ENCODE results near the gene HSF5. TPM values are rescaled to one million over a fixed set of nuclear protein-coding genes. Genes with fewer than 3 reads are reported as not detected.

The HSF5 gene
- polyA plus RNA-seq, 3 donors = 0.07 TPM; not detected in 2

DNA sequence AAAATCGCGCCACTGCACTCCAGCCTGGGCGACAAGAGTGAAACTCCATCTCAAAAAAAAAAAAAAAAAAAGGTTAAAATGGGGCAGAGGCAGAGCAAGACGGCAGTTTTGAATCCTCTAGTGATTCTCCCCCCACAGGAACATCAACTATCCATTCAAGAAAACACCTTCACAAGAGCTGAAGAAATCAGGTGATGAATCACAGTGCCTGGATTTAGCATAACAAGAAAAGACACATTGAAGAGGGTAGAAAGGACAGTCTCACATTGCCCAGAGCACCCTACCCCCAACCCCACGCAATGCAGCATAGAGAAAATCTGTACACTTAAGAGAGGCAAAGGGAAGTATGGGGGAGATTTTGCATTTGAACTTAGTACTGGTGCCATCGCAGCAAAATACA is 42.1 kb downstream of the HSF5 start:
- Mint-ChIP-seq H3K9me3 (peaks cover 0 to 5% (median 2%) of the 10 kb centered on the region in 7 donors), H3K36me3 (no peaks in the 10 kb centered on the region), H3K4me1 (peaks cover 3% of the 10 kb centered on the region), H3K27me3 (ENCODE audit: low read depth in 3 of 3) (peaks cover 8 to 46% (median 13%) of the 10 kb centered on the region in 3 donors), H3K4me3 (no peak overlapping the region), H3K27ac (no peak overlapping the region)
- H2AFZ ChIP-seq (ENCODE audit: insufficient read depth, low read depth, low read length, poor library complexity, severe bottlenecking) = no peak overlapping the region
- intact Hi-C loops (cut with micrococcal nuclease) = loop anchor here (2.0 to 10.0 kb wide), 4 partner anchors 129 to 247 kb away; no protein-coding TSS in a partner anchor
- H4K20me1 ChIP-seq (ENCODE audit: insufficient read depth, low read length) = no peaks in the 10 kb centered on the region
- WGBS (ENCODE audit: insufficient coverage) = 100% methylated on average over 1 of the region's 6 CpGs
- TF ChIP-seq, protein P1, sequence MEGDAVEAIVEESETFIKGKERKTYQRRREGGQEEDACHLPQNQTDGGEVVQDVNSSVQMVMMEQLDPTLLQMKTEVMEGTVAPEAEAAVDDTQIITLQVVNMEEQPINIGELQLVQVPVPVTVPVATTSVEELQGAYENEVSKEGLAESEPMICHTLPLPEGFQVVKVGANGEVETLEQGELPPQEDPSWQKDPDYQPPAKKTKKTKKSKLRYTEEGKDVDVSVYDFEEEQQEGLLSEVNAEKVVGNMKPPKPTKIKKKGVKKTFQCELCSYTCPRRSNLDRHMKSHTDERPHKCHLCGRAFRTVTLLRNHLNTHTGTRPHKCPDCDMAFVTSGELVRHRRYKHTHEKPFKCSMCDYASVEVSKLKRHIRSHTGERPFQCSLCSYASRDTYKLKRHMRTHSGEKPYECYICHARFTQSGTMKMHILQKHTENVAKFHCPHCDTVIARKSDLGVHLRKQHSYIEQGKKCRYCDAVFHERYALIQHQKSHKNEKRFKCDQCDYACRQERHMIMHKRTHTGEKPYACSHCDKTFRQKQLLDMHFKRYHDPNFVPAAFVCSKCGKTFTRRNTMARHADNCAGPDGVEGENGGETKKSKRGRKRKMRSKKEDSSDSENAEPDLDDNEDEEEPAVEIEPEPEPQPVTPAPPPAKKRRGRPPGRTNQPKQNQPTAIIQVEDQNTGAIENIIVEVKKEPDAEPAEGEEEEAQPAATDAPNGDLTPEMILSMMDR (IDR thresholded peaks at IDR 0.05) = no peak
- no peak overlapping the region for H3K27ac ChIP-seq (ENCODE audit: low read depth in 1 of 2, low read length in 2 of 2)
- H3K4me2 ChIP-seq (replicated peaks; ENCODE audit: extremely low read depth, low read length, poor library complexity, severe bottlenecking) = no peak overlapping the region
- no peaks in the 10 kb centered on the region for H3K9me3 ChIP-seq (replicated peaks in 1 of 2; ENCODE audit: control insufficient read depth in 1 of 2, insufficient read depth in 1 of 2, low read length in 2 of 2)
- no peak overlapping the region for H3K4me3 ChIP-seq (replicated peaks in 1 of 3; ENCODE audit: low read depth in 2 of 3, low read length in 3 of 3)
- no peaks in the 10 kb centered on the region for H3K4me1 ChIP-seq (ENCODE audit: control insufficient read depth in 1 of 2, insufficient read depth in 2 of 2, low read length in 2 of 2)
- no peaks in the 10 kb centered on the region for H3K27me3 ChIP-seq (ENCODE audit: control insufficient read depth in 2 of 2, insufficient read depth in 2 of 2, low read length in 2 of 2)
- no peaks in the 10 kb centered on the region for H3K79me2 ChIP-seq (ENCODE audit: insufficient read depth, low read length)
- no peaks in the 10 kb centered on the region for H3K36me3 ChIP-seq (replicated peaks in 1 of 2; ENCODE audit: control insufficient read depth in 1 of 2, insufficient read depth in 2 of 2, low read length in 2 of 2)
- no peak for DNase-seq
- no peak overlapping the region for H3K9ac ChIP-seq (ENCODE audit: insufficient read depth, low read length, poor library complexity, severe bottlenecking)

DNA sequence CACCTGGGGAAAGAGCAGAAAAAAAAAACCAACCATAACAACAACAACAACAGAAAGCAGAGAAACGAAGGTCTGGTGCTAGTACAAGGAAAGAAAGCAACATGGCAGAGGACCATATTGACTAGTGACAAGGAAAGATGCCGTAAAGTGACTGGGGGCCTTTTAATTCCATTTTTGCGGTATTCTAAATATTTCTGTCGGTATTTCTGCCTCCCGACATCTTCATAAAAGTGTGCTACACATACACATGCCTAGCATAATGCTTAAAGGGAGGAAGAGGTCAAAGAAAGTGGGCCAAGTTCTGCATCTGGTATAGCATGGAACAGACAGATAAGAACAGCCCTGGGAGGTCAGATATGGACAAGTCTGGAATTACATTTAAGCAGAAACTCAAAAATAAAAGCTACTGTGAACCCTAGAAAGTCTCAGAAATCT is 51.4 kb downstream of the HSF5 start:
- H3K36me3 Mint-ChIP-seq = peaks cover 0 to 1% of the 10 kb centered on the region in 2 donors
- H3K9me3 Mint-ChIP-seq = no peaks in the 10 kb centered on the region
- no peak overlapping the region for H3K4me3 ChIP-seq (replicated peaks in 1 of 3; ENCODE audit: low read depth in 2 of 3, low read length in 3 of 3)
- no peak overlapping the region for H3K9ac ChIP-seq (ENCODE audit: insufficient read depth, low read length, poor library complexity, severe bottlenecking)
- H3K4me3 Mint-ChIP-seq = no peak overlapping the region
- H3K27ac ChIP-seq (ENCODE audit: low read depth in 1 of 2, low read length in 2 of 2) = no peak overlapping the region
- H2AFZ ChIP-seq (ENCODE audit: insufficient read depth, low read depth, low read length, poor library complexity, severe bottlenecking) = no peak overlapping the region
- no peak overlapping the region for H3K27ac Mint-ChIP-seq
- H3K9me3 ChIP-seq (replicated peaks in 1 of 2; ENCODE audit: control insufficient read depth in 1 of 2, insufficient read depth in 1 of 2, low read length in 2 of 2) = no peaks in the 10 kb centered on the region
- H3K27me3 ChIP-seq (ENCODE audit: control insufficient read depth in 2 of 2, insufficient read depth in 2 of 2, low read length in 2 of 2) = peaks cover 3 to 6% of the 10 kb centered on the region in 2 donors
- no peaks in the 10 kb centered on the region for H3K79me2 ChIP-seq (ENCODE audit: insufficient read depth, low read length)
- no peaks in the 10 kb centered on the region for H3K4me1 ChIP-seq (ENCODE audit: control insufficient read depth in 1 of 2, insufficient read depth in 2 of 2, low read length in 2 of 2)
- DNase-seq = no peak
- H3K36me3 ChIP-seq (replicated peaks in 1 of 2; ENCODE audit: control insufficient read depth in 1 of 2, insufficient read depth in 2 of 2, low read length in 2 of 2) = no peaks in the 10 kb centered on the region
- peaks cover 9 to 33% (median 12%) of the 10 kb centered on the region in 3 donors for H3K27me3 Mint-ChIP-seq (ENCODE audit: low read depth in 3 of 3)
- intact Hi-C loops (cut with micrococcal nuclease) = no loop called here
- no peak overlapping the region for H3K4me2 ChIP-seq (replicated peaks; ENCODE audit: extremely low read depth, low read length, poor library complexity, severe bottlenecking)
- no peaks in the 10 kb centered on the region for H4K20me1 ChIP-seq (ENCODE audit: insufficient read depth, low read length)
- H3K4me1 Mint-ChIP-seq = no peaks in the 10 kb centered on the region
- TF ChIP-seq, protein P1 (IDR thresholded peaks at IDR 0.05) = no peak
- no CpG with 5 or more reads among the region's 5 CpGs for WGBS (ENCODE audit: insufficient coverage)

Measured in CD14-positive monocyte (primary cell).